Measurements from ENCODE around the gene RAB4B. TPM values are rescaled to one million over a fixed set of nuclear protein-coding genes. Genes with fewer than 3 reads are reported as not detected.
A peak's percentile ranks its signal among the peaks of the same experiment; 100 is the strongest.

The RAB4B gene
- total and polyA plus RNA-seq, 12 donors, result 11.0 to 62.5 (median 14.5) TPM

DNA sequence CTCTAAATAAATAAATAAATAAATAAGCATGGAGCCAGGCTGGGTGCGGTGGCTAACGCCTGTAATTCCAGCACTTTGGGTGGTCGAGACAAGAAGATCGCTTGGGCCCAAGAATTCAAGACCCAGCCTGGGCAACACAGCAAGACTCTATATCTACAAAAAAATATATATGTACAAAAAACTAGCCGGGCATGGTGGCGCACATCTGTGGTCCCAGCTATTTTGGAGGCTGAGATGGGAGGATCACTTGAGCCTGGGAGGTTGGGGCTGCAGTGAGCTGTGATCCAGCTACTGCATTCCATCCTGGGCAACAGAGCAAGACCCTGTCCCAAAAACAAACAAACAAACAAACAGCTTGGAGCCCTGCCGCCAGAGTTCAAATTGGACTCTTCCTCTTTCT is 30.5 kb upstream of the RAB4B start:
- ATAC-seq (no peak), DNase-seq (no peak)
- Histone ChIP-seq H3K9me3 (no peaks in the 10 kb centered on the region), H3K4me1 (peaks cover 14 to 44% (median 28%) of the 10 kb centered on the region in 9 donors), H3K4me3 (no peak overlapping the region), H3K27ac (peak overlapping the region in 2 of 10 donors; percentile 96 to 99), H3K27me3 (no peaks in the 10 kb centered on the region), H3K36me3 (peaks cover 0 to 9% (median 0%) of the 10 kb centered on the region in 9 donors)
- WGBS, 2 donors, result 97% methylated on average over 7 of the region's 7 CpGs
- intact Hi-C loops (cut with DNase I), result no loop called here
- TF ChIP-seq, protein P1, sequence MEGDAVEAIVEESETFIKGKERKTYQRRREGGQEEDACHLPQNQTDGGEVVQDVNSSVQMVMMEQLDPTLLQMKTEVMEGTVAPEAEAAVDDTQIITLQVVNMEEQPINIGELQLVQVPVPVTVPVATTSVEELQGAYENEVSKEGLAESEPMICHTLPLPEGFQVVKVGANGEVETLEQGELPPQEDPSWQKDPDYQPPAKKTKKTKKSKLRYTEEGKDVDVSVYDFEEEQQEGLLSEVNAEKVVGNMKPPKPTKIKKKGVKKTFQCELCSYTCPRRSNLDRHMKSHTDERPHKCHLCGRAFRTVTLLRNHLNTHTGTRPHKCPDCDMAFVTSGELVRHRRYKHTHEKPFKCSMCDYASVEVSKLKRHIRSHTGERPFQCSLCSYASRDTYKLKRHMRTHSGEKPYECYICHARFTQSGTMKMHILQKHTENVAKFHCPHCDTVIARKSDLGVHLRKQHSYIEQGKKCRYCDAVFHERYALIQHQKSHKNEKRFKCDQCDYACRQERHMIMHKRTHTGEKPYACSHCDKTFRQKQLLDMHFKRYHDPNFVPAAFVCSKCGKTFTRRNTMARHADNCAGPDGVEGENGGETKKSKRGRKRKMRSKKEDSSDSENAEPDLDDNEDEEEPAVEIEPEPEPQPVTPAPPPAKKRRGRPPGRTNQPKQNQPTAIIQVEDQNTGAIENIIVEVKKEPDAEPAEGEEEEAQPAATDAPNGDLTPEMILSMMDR (IDR thresholded peaks at IDR 0.05), result no peak

DNA sequence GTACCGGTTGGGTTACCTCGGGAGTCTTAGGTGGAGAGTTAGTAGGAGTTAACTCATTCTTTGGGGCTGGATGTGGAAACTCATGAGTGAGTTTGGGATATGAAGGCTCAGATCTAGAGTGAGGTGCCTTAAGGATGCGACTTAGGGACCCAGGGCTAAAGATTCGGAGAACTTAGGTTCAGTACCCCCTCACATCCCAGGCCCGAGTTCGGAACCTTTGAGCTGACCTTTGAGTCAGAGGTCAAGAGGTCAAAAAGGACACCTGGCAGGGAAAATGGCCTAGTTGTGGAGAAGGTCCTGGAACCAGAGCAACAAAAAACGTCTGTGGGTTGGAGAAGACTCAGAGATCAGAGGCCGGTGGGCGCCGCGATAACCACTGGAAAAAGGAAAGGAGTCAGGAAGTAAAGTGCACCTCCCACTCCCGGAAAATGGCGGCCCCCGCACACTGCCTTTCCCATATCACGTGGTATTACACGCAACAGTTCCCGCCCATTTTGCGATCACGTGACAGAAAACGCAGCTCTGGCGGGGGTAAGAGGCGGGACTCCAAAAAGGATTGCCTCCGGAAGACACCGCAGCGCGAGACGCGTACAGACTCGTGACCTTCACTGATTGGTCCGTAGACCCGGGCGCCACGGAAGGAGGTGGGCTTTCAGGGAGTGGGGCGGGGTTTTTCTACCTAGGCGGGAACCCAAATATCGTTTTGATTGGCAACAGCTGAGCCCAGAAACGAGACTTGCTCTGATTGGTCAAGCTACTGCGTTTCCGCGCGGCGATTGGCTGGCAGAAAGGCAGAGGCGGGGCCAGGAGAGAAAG is 27.8 kb upstream of the RAB4B start, which contains the start of gene ACTMAP:
ACTMAP (minus strand) TSS at position 420 of the 816 bp plus-strand sequence. CDS start 674 bp downstream, outside the sequence.
- ATAC-seq (peak; percentile 95 to 98 (median 97)), DNase-seq (peak; percentile 98 to 100)
- Histone ChIP-seq H3K36me3 (peaks cover 0 to 14% (median 0%) of the 10 kb centered on the region in 9 donors), H3K4me3 (peak within 1 kb of the TSS; percentile 56 to 92 (median 79)), H3K27ac (peak within 1 kb of the TSS; percentile 92 to 99 (median 95)), H3K27me3 (no peaks in the 10 kb centered on the region), H3K4me1 (peaks cover 15 to 66% (median 47%) of the 10 kb centered on the region in 9 donors), H3K9me3 (no peaks in the 10 kb centered on the region)
- 0 to 1% methylated on average over 43 of the region's 43 CpGs for WGBS, 2 donors
- TF ChIP-seq, protein P1 (IDR thresholded peaks at IDR 0.05), result no peak
- intact Hi-C loops (cut with DNase I), result loop anchor here in 7 of 10 donors (1.0 to 5.0 kb wide), 9 partner anchors 33 to 87 kb away; partner anchors contain the start of genes COQ8B (in 6 of the 7), ITPKC (in 5 of the 7) and EGLN2 (in 3 of the 7)

DNA sequence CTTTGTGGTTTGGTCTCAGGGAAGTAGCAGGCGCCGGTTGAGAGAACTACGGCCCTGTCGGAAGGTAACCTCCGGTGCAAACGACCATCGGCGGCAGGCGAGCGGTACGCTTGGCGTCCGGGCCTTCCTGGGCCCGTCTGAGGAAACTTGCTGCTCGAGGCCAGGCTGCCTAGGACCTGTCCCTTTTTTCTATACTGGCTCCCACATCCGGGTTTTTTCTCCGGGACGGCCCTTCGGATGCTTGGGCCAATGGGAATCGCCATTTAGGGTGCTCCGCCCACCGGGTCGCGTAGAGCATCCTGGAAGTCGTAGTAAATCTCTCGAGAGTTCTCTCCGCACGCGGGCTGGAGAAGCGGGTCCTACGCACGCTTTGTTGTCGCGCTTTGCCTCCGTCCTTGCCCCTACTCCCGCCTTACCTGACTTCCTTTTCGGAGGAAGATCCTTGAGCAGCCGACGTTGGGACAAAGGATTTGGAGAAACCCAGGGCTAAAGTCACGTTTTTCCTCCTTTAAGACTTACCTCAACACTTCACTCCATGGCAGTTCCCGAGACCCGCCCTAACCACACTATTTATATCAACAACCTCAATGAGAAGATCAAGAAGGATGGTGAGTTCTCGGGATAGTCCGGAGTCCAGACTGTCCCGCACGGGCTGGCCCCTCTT is 27.0 kb upstream of the RAB4B start, which contains the start of gene SNRPA:
SNRPA (plus strand) TSS at position 330 of the 664 bp plus-strand sequence; CDS start at position 536, 206 bp downstream.
- Histone ChIP-seq H3K27me3 (no peaks in the 10 kb centered on the region), H3K27ac (peak within 1 kb of the TSS; percentile 92 to 99 (median 95)), H3K9me3 (no peaks in the 10 kb centered on the region), H3K4me1 (peaks cover 13 to 69% (median 54%) of the 10 kb centered on the region in 9 donors), H3K4me3 (peak within 1 kb of the TSS; percentile 56 to 92 (median 79)), H3K36me3 (peaks cover 0 to 22% (median 4%) of the 10 kb centered on the region in 9 donors)
- ATAC-seq (peak; percentile 83 to 93 (median 90)), DNase-seq (peak; percentile 93 to 98)
- intact Hi-C loops (cut with DNase I), result loop anchor here in 7 of 10 donors (1.0 to 5.0 kb wide), 9 partner anchors 34 to 88 kb away; partner anchors contain the start of genes COQ8B (in 6 of the 7), ITPKC (in 5 of the 7) and EGLN2 (in 3 of the 7)
- TF ChIP-seq, protein P1 (IDR thresholded peaks at IDR 0.05), result no peak
- 0 to 1% methylated on average over 46 of the region's 46 CpGs for WGBS, 2 donors

All from heart right ventricle (tissue), 16 donors.